ENCODE measurements around the gene CELA3B. TPM values are rescaled to one million over a fixed set of nuclear protein-coding genes. Genes with fewer than 3 reads are reported as not detected.

Gene CELA3B
- total RNA-seq, 4 donors from 2014 or later, result not detected

DNA sequence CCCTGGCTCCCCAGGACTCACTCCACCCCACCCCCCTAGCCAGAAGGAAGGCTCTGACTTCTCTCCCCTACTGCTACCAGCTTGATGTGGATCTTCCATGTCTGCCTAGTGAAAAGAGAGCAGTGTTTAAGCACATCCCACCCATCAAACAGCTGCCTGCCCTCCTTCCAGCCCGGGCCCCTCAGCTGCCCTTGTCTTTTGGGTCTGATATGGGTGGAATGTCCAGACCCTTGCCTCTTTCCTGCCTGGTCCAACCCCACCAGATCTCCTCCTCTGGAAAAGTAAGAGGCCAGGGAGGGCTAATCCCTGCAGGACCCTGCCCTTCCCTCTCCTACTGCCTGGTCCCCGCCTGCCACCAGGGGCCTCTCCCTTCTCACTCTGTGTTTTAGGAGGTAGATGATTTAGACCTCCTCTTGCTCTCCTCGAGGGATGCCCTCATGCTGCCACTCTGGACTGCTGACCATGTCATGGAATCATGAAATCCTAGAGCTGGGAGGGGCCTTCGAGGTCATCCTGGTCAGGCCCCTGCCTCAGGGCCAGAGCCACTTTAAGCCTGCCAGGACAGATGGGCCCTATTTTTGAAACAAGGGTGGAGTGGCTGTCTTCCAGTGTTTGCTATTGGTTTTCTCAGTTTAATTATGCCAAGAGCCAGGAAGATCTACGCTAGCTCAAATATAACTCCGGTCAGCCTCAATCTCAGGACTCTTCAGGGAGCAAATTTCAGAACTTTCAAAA is 23.9 kb upstream of the CELA3B start:
- H3K27ac ChIP-seq, result no peak overlapping the region
- 76% methylated on average over 5 of the region's 6 CpGs for WGBS

DNA sequence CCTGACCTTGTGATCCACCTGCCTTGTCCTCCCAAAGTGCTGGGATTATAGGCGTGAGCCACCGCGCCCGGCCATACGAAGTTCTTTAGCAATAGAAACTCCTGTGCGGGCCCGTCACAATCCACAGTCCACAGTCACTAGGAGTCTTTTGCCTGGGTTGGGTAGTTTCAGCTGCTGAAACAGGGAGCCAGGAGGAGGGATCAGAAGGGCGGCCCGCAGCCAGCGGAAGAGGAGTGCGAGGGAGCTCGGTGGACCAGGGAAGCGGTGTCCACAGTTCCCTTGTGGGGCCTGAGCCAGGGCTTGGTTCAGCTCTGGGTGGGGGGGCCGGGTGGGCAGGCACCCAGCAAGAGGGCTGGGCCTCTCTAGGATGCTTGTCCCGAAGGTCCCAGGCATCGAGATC is 21.8 kb upstream of the CELA3B start:
- WGBS, result 47% methylated on average over 16 of the region's 16 CpGs
- peak overlapping the region; percentile 75 for H3K27ac ChIP-seq
- H3K27me3 ChIP-seq, result no peaks in the 10 kb centered on the region
- no peaks in the 10 kb centered on the region for H3K36me3 ChIP-seq
- peaks cover 33% of the 10 kb centered on the region for H3K4me1 ChIP-seq
- H3K4me3 ChIP-seq, result no peak overlapping the region
- no peaks in the 10 kb centered on the region for H3K9me3 ChIP-seq
- DNase-seq (ENCODE audit: low spot score in 2 of 2), result no peak
- TF ChIP-seq POLR2AphosphoS5 (IDR thresholded peaks at IDR 0.05) (no peak), EP300 (IDR thresholded peaks at IDR 0.05) (no peak), POLR2A (IDR thresholded peaks at IDR 0.05) (no peak)
- TF ChIP-seq, protein P1, sequence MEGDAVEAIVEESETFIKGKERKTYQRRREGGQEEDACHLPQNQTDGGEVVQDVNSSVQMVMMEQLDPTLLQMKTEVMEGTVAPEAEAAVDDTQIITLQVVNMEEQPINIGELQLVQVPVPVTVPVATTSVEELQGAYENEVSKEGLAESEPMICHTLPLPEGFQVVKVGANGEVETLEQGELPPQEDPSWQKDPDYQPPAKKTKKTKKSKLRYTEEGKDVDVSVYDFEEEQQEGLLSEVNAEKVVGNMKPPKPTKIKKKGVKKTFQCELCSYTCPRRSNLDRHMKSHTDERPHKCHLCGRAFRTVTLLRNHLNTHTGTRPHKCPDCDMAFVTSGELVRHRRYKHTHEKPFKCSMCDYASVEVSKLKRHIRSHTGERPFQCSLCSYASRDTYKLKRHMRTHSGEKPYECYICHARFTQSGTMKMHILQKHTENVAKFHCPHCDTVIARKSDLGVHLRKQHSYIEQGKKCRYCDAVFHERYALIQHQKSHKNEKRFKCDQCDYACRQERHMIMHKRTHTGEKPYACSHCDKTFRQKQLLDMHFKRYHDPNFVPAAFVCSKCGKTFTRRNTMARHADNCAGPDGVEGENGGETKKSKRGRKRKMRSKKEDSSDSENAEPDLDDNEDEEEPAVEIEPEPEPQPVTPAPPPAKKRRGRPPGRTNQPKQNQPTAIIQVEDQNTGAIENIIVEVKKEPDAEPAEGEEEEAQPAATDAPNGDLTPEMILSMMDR (IDR thresholded peaks at IDR 0.05), result no peak

More for the DNA sequence above, 23.9 kb upstream of the CELA3B start:
- Histone ChIP-seq H3K4me1 (peaks cover 29% of the 10 kb centered on the region), H3K27me3 (no peaks in the 10 kb centered on the region), H3K36me3 (no peaks in the 10 kb centered on the region), H3K9me3 (no peaks in the 10 kb centered on the region), H3K4me3 (no peak overlapping the region)
- TF ChIP-seq POLR2A (IDR thresholded peaks at IDR 0.05), result no peak
- TF ChIP-seq EP300 (IDR thresholded peaks at IDR 0.05), result no peak
- no peak for TF ChIP-seq POLR2AphosphoS5 (IDR thresholded peaks at IDR 0.05)
- TF ChIP-seq, protein P1 (IDR thresholded peaks at IDR 0.05), result no peak
- no peak for DNase-seq (ENCODE audit: low spot score in 2 of 2)

DNA sequence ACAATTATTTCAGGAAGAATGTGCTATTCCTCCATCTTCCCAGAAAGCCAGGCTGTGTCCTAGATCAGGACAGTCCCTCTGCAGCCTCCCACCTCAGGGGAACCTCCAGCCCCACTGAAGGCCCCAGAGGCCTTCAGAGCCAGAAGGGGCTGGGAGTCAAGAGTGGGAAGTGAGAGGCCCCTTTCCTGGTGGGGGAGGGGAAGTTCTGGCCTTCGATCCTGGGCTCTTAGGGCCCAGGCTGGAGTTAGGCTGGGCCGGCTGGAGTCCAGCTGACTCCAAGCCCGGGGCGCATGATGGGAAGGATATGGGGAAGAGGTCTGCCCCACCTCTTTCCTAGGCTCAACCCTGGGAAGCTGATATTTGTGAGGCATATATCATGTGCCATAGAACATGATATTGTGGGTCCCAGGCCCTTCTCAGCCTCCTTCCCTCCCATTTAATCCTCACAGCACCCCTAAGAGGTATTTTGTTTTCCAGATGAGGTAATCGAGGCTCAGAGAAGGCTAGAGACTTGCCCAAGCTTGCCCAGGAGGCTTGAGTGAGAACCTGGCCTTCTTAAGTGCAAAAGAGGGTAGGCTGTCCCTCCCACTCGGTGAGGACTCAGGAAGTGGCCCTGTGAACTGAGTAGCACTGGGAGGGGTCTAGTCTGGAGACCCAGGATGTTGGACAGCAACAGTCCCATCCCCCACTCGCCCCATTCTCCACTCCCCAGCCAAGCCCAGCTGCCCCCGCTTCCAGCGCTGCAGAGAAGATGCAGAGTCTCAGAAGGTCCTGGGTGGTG is 21.1 kb upstream of the CELA3B start:
- no peak for TF ChIP-seq EP300 (IDR thresholded peaks at IDR 0.05)
- no peak for TF ChIP-seq POLR2AphosphoS5 (IDR thresholded peaks at IDR 0.05)
- TF ChIP-seq POLR2A (IDR thresholded peaks at IDR 0.05), result no peak
- TF ChIP-seq, protein P1 (IDR thresholded peaks at IDR 0.05), result no peak
- Histone ChIP-seq H3K36me3 (no peaks in the 10 kb centered on the region), H3K27ac (peak overlapping the region; percentile 75), H3K4me3 (no peak overlapping the region), H3K4me1 (peaks cover 33% of the 10 kb centered on the region), H3K27me3 (no peaks in the 10 kb centered on the region), H3K9me3 (no peaks in the 10 kb centered on the region)
- WGBS, result 52% methylated on average over 8 of the region's 9 CpGs
- DNase-seq (ENCODE audit: low spot score in 2 of 2), result no peak

GRCh38 chr1:21956720-21957552 is 19.9 kb upstream of the CELA3B start:
- no peaks in the 10 kb centered on the region for H3K36me3 ChIP-seq
- H3K27me3 ChIP-seq, result no peaks in the 10 kb centered on the region
- TF ChIP-seq POLR2AphosphoS5 (IDR thresholded peaks at IDR 0.05) (peak in 2 of 3 donors; percentile 5 to 7), POLR2A (IDR thresholded peaks at IDR 0.05) (no peak)
- peaks cover 33% of the 10 kb centered on the region for H3K4me1 ChIP-seq
- 33% methylated on average over 10 of the region's 18 CpGs for WGBS
- H3K4me3 ChIP-seq, result no peak overlapping the region
- H3K27ac ChIP-seq, result peak overlapping the region; percentile 75
- no peak for DNase-seq (ENCODE audit: low spot score in 2 of 2)
- H3K9me3 ChIP-seq, result no peaks in the 10 kb centered on the region

GRCh38 chr1:21961337-21961736 is 15.5 kb upstream of the CELA3B start:
- H3K9me3 ChIP-seq, result no peaks in the 10 kb centered on the region
- no peaks in the 10 kb centered on the region for H3K27me3 ChIP-seq
- no peak overlapping the region for H3K27ac ChIP-seq
- DNase-seq (ENCODE audit: low spot score in 2 of 2), result no peak
- peaks cover 26% of the 10 kb centered on the region for H3K4me1 ChIP-seq
- H3K4me3 ChIP-seq, result no peak overlapping the region
- no peak for TF ChIP-seq POLR2AphosphoS5 (IDR thresholded peaks at IDR 0.05)
- no peak for TF ChIP-seq POLR2A (IDR thresholded peaks at IDR 0.05)
- 72% methylated on average over 2 of the region's 2 CpGs for WGBS
- H3K36me3 ChIP-seq, result no peaks in the 10 kb centered on the region

All from suprapubic skin (tissue), 4 donors.